ENCODE results near the gene PROB1.
"Not testable (repeated sequence)": the region's sequence is repeated elsewhere in the genome, so short reads cannot be mapped to it uniquely, and the experiment has no call there.

Gene PROB1

DNA sequence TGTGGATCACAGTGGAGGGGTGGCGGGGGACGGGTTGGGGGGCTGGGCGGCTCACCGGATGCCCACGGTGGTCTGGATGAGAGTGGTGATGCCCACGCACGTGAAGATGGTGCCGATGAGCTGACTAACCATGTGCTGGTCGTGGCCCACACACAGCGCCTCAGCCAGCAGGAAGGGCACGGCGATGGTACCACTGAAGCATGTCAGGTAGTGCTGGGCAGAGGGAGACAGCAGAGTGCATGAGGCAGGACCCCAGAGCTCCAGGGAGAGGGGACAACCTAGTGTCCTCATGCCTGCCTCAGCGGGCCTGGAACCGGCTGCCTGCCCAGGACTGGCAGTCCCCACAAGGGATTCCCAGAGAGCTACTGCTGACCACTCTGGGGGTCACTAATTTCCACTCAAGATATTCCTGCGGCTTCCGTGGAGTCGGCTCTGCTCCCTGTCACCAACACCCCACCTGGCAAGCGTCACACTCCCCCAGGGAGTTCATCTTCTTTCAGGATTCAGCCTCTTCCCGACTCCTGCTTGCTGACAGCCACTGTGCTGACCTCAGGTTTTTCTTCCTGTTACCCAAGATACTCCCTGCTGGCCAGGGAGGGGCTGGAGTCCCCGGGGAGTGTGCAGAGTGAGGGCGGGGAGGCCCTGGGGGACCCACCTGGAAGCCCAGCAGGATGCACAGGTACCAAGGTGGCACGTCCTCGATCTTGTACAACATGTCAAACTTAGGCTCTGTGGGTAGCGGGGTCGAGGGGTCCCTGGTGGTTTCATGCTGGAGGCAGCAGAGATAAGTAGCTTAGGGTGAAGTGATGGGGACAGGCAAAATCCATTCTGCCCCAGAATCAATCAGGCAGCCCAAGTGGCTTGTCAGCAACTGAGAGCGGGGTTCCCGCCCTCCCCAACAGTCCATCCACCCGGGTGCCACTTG is 12.8 kb downstream of the PROB1 start:
- in situ Hi-C loops (cut with HindIII; ENCODE audit: low sequenced_read_pairs) = no loop called here

DNA sequence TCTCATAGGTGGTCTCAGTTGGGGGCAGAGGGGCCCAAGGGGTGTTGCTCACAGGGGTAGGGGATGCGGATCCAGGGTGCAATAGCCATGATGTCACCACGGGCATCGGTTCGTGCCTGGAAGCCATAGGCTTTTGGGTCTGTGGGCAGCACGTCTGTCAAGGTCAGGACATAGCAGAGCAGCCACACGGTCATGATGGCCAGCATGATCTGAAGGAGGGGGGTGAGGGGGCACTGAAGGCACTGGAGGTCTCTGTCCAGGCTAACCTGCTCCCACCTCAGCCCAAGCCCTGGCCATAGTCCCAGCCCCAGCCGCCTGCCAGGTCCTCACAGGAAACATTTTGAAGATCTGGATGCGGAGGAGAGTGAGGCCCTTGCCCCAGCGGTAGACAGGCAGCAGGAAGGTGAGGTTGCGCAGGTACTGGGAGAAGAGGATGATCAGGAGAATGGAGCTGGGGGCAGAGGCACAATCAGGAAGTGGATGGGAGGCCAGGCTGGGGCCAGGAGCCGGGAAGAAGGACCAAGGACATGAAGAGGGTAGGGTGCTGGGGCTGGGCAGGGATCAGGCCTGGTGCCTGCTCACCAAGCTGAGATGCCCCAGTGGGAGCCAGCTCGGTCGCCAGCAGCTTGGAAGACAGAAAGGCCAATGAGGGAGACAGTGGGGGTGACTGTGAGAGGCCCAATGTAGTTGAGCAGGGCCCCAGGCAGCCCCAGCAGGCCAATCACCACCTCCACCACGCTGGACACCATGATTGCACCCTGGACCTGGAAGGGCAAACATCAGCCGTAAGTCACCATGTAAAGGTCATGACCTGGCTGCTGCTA is 15.1 kb downstream of the PROB1 start:
- in situ Hi-C loops (cut with HindIII; ENCODE audit: low sequenced_read_pairs) = no loop called here

DNA sequence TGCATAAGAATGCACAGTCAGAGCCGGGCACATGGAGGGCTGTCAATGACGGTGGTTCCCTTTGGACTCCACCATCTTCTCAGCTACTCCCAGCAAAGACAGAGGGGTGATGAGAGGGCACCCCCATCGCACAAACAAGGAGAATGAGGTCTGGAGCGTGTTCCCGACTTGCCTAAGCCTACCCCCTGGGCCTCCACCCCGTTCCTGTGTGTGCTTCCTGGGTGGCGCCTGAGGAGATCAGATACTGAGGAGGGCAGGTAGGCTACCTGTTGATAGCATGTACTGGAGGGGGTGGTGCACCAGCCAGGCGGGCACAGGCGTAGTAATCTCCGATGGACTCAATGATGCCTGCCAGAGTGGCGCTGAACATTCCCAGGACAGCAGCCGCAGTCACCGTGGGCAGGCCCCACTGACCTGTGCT is 16.0 kb downstream of the PROB1 start:
- in situ Hi-C loops (cut with HindIII; ENCODE audit: low sequenced_read_pairs) = no loop called here

DNA sequence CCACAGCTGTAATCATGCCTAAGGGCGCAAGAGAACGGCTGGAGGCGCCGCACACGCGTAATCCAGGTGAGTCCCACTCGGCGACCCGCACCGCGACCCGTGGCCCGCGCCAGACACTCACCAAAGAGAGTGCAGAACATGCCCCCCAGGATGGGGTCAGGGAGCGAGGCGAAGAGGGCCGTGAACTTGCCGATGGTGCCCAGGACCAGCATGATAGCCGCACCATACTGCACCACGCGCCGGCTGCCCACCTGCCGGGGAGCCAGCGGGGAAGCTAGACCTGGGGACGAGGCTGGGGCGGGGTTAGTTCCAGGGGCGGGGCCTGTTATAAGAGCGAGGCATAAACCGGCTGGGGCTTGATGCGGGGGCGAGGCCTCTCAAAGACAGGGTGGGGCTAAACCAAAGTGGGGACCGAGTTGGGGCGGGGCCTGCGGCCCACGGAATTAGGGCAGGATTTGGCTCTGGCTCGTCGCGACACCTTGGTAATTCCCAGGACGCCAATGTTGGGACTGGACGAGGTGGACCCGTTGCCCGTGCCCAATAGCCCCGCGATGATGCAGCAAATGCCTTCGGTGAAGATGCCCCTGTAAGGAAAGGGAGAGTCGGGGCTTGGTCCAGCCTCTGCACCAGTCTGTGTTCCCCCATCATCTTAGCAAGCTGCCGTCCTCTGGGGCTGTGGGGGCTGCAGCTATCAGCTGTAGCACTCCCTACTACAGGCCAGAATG is 16.6 kb downstream of the PROB1 start:
- in situ Hi-C loops (cut with HindIII; ENCODE audit: low sequenced_read_pairs) = no loop called here

DNA sequence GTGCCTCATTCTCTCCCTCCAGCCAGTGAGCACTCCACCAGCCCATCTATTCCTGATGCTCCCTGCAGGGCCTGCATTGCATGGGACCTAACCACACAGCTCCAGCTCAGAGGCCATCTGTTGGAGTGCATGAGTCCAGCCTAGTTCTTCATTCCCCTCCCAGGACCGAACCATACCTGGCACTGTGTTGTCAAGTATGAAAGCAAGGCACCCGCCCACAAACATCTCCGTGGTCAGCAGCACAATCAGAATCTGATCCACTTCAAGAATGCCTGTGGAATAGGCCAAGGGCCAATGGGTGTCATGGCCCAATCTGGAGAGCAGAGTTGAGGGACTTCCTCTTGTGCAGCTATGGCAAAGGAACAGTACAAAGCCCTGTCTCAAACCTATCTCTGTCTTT is 17.7 kb downstream of the PROB1 start:
- in situ Hi-C loops (cut with HindIII; ENCODE audit: low sequenced_read_pairs) = no loop called here

DNA sequence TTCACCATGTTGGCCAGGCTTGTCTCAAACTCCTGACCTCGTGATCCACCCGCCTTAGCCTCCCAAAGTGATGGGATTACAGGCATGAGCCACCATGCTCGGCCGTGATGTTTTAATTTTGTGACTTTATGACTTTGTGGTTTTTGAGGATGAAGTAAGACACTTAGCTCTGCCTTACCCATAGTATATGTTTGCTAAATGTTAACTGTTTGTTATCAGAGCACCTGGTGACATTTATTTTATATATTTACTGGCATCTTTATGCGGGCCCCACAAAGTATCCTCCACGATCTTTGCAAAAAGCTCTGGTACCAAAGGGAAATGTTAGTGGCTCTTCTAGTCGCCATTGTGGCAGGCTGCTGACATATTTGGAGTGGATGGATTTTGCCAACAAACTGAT is 18.5 kb downstream of the PROB1 start:
- in situ Hi-C loops (cut with HindIII; ENCODE audit: low sequenced_read_pairs) = no loop called here

DNA sequence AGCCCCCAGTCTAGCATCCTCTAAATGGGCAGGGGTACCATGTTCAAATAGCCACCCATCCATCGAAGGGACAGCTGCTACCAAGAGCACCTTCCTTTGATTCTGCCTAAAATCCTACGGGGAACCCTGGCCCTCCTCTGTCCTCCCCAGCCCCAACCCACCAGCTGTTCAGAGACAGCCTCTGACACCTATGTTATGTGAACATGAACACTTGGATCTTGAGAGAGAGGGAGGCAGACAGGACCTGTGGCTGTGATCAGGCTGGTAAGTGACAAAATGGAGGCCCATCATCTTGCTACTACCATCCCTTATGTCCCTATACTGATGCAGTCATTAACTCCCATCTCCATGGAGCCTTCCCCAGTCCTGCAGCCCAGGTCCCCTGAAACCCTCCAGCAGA is 20.0 kb downstream of the PROB1 start:
- in situ Hi-C loops (cut with HindIII; ENCODE audit: low sequenced_read_pairs) = no loop called here

DNA sequence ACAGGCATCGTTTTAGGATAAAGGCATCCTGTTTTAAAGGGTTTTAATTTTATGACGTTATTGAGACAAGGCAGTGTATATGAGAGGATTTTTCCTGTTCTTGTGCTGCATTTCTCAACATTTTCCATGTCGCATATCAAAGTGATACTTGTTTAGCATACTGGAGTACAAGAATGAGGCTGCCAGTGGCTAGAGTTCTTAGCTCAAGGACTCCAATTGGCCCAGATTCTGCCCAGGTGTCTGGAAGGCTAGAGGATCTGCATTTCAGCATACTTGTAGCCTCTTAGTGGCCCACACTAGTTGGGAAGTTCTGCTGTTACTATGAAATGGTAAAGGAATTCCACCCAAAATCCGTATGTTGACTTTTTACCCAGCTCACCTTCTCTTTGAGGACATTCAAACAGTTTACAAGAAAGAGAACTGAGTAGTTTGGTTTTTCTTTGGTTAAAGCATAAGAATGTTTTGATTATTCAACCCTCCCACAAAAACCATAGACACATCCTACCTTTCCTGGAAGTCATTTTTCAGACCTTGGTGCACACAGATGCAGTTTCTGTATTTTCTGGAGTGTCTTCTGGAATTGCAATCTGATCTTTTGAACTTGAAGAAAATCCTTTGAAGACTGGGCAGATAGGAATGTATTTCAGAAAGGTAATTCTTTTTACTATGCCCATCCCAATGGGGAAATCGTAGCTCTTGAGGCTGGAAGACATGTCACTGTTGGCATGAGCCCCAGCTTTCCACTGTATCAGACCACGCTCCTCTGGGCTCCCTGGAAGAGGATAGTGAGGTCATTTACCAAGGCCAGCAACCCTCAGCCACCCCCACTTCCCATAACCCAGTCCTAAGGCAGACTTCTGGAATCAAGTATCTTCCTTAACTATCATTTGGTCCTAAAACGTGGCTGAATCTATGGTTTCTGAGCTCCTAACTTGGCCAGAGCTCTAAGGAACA is 23.1 kb downstream of the PROB1 start:
- in situ Hi-C loops (cut with HindIII; ENCODE audit: low sequenced_read_pairs) = no loop called here

DNA sequence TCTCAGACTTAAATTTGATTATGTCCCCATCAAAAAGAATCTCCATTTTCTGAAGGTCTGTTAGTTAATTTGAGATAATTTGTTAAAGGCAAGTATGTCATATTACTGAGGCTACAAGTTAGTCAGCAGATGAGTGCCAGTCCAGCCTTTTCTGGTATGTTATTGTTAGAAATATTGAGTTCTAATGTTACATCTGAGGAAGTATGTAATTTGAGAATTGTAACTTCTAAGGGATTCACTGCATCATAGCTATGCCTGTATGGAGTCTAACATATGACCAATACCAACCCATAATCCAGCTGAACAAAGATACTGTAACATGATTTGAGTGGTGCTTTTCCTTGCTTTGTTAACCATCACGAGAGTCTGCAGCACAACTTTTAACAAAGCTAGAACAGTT is 25.7 kb downstream of the PROB1 start:
- in situ Hi-C loops (cut with HindIII; ENCODE audit: low sequenced_read_pairs) = no loop called here

DNA sequence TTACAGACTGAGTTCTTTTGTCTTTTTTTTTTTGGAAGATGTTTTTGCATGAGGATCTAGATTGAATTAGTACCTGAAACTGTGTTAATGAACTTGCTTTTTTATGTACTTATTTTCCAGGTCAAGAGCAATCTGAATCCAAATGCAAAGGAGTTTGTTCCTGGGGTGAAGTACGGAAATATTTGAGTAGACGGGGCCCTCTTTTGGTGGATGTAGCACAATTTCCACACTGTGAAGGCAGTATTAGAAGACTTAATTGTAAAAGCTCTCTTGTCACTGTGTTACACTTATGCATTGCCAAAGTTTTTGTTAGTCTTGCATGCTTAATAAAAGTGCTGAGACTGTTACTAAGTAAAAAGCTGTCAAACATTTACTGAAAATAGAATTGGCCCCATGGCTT is 26.3 kb downstream of the PROB1 start:
- in situ Hi-C loops (cut with HindIII; ENCODE audit: low sequenced_read_pairs) = no loop called here

DNA sequence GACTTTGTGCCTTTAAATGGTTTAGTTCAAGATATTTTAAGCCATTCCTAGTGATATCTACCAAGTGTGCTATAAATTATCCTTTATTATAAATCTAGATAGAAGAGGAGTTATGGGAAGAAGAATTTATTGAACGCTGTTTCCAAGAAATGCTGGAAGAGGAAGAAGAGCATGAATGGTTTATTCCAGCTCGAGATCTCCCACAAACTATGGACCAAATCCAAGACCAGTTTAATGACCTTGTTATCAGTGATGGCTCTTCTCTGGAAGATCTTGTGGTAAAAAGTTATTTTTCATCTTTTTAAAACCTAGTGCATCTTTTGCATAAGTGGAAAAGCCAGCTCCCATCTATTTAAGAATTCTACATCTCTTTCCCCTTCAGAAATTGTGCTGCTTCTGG is 30.4 kb downstream of the PROB1 start:
- in situ Hi-C loops (cut with HindIII; ENCODE audit: low sequenced_read_pairs) = no loop called here

DNA sequence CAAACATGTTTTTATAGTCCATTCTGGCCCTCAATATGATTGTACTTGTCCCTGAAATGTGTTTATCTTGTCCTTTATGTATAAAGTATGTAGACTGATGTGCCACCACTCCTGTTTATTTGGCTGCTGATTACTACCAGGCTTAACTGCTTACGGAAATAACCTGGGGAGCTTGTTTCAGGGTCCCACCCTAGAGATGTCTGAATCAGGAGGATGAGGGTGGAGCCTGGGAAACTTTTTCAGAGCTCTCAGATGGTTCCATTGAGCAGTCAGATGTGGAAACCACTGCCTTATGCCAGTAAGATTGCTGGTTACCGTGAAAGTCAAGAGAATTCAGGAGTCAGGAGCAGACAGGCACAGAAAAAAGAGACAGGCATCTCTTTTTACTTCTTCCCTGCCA is 31.0 kb downstream of the PROB1 start:
- in situ Hi-C loops (cut with HindIII; ENCODE audit: low sequenced_read_pairs) = no loop called here

DNA sequence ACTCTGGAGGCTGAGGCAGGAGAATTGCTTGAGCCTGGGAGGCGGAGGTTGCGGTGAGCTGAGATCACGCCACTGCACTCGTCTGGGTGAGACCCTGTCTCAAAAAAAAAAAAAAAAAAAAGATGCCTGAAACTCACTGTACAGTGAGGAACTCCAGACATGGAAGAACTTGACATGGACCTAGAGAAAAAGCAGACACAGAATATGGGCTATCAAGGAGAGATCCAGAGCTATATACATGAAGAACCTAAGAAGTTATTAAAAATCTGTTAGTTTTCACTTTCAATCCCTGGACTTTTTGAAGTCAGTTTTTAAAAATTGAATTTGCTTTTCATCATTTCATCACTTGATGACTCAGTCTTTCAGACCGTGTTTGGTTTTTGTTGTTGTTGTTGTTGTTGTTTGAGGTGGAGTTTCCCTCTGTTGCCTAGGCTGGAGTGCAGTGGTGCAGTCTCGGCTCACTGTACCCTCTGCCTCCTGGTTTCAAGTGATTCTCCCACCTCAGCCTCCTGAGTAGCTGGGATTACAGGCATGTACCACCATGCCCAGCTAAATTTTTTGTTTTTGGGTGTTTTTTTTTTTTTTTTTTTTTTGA is 33.0 kb downstream of the PROB1 start:
- in situ Hi-C loops (cut with HindIII; ENCODE audit: low sequenced_read_pairs) = no loop called here

DNA sequence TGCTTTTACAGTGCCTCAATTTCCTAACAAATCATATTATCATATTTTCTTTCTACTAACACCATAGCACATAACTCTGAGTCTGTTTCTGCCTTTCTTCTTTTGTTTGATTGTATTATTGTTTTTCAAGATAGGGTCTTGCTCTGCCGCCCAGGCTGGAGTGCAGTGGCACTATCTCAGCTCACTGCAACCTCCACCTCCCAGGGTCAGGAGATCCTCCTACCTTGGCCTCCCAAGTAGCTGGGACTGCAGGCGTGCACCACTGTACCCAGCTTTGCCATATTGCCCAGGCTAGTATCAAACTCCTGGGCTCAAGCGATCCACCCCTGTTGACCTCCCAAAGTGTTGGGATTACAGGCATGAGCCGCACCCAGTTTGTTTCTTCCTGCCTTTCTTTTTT is 34.5 kb downstream of the PROB1 start:
- in situ Hi-C loops (cut with HindIII; ENCODE audit: low sequenced_read_pairs) = no loop called here

DNA sequence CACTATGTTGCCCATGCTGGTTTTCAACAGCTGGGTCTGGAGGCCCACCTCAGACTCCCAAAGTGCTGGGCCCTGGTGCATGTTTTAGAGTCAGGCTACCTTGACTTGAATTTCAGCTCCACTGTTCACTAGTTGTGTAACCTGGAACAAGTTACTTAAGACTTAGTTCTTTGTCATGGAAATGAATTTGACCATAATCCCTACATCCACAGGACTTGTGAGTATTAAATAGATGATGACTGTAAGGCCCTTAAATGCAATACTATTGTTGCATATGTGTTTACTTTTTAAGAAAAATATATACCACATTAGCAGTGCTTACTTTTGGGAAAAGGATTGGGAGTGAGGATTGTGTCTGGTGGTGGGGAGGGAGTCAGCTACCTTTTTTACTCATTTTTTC is 36.8 kb downstream of the PROB1 start:
- in situ Hi-C loops (cut with HindIII; ENCODE audit: low sequenced_read_pairs) = no loop called here

DNA sequence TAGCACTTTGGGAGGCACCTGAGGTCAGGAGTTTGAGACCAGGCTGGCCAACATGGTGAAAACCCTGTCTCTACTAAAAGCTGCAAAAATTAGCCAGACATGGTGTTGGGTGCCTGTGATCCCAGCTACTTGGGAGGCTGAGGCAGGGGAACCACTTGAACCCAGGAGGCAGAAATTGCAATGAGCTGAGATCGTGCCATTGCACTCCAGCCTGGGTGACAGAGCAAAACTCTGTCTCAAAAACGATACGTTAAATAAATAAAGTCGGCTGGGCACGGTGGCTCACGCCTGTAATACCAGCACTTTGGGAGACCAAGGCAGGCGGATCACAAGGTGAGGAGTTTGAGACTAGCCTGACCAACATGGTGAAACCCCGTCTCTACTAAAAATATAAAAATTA is 39.0 kb downstream of the PROB1 start:
- in situ Hi-C loops (cut with HindIII; ENCODE audit: low sequenced_read_pairs) = not testable (repeated sequence)

DNA sequence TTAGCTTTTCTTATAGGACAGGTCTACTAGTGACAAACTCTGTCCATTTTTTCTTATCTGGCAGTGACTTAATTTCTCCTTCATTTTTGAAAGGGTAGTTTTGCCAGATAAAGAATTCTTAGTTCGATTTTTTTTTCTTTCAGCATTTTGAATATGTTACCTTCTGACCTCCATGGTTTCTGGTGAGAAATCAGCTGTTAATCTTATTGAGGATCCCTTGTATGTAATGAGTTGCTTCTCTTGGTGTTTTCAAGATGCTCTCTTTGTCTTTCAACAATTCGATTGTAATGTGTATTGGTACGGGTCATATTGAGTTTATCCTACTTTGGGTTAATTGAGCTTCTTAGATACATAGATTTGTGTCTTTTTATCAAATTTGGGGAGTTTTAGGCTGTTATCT is 40.7 kb downstream of the PROB1 start:
- in situ Hi-C loops (cut with HindIII; ENCODE audit: low sequenced_read_pairs) = no loop called here

DNA sequence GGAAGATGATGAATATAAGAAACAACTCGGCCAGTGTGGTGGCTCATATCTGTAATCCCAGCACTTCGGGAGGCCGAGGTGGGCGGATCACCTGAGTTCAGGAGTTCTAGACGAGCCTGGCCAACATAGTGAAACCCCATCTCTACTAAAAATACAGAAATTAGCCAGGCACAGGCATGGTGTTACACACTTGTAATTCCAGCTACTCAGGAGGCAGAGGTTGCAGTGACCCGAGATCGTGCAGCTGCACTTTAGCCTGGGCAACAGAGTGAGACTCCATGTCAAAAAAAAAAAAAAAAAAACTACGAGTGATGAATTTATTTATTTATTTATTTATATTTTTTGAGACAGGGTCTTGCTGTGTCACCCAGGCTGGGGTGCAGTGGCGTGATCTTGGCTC is 47.0 kb downstream of the PROB1 start:
- in situ Hi-C loops (cut with HindIII; ENCODE audit: low sequenced_read_pairs) = not testable (repeated sequence)

DNA sequence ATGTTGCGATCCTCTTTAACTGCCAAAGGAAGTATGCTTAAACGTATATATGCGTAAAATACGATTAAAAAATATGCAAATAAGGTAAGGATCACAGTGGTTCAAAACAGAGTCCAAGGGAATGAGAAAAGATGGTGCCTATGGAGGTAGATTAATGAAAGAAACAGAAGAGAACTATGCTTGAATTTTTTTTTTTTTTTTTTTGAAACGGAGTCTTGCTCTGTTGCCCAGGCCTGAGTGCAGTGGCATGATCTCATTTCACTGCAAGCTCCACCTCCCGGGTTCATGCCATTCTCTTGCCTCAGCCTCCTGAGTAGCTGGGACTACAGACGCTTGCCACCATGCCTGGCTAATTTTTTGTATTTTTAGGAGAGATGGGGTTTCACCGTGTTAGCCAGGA is 49.5 kb downstream of the PROB1 start:
- in situ Hi-C loops (cut with HindIII; ENCODE audit: low sequenced_read_pairs) = not testable (repeated sequence)

DNA sequence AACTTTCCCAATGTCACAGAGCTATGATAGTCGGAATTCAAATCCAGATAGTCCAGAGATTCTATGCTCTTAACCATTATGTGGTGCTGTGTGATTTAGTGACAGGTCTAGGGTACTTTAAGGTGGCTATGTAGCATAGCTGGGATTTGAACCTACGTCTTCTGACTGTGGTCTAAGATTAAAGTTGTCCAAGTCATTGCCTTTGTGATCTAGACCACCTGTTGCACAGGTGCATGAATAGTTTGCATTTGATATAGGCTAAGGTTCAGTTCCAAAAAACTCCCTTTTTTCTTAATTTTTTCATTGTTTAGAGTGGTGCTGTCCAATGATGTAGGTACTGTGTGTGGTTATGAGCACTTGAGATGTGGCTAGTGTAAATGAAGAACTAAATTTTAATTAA is 50.7 kb downstream of the PROB1 start:
- in situ Hi-C loops (cut with HindIII; ENCODE audit: low sequenced_read_pairs) = loop anchor here (5.0 kb wide), 1 partner anchor 53 kb away; the partner anchor contains the start of gene PROB1
